Neural cell (in vitro differentiated cells): ENCODE measurements around the gene PXK. TPM values are rescaled to one million over a fixed set of nuclear protein-coding genes. Genes with fewer than 3 reads are reported as not detected.

Source experiments
- H2AFZ ChIP-seq: fragments of 200-600, 300-800 bp; sonication (generic), shearing (Covaris generic); 2 replicates; pipeline ENCODE4 v1.6.0; 2014; ENCODE audit warnings: low read depth, mild to moderate bottlenecking, antibody characterized with exemption, low read length, moderate library complexity
- H3F3A ChIP-seq: fragments of 200-600 bp; shearing (Covaris generic); 2 replicates; pipeline ENCODE4 v1.6.1; 2016; ENCODE audit warnings: mild to moderate bottlenecking, moderate library complexity, mixed read lengths, antibody characterized with exemption, low read length; ENCODE audit not compliant: insufficient read depth, poor library complexity, severe bottlenecking
- H3K27ac ChIP-seq: fragments of 200-600, 300-800 bp; sonication (generic), shearing (Covaris generic); 2 replicates; pipeline ENCODE4 v1.5.1; 2014; ENCODE audit warnings: mild to moderate bottlenecking, low read length, moderate library complexity
- H3K27me3 ChIP-seq: fragments of 300-800, 200-600 bp; sonication (generic), shearing (Covaris generic); 2 replicates; pipeline ENCODE4 v1.6.0; 2014; ENCODE audit warnings: mild to moderate bottlenecking, low read depth, low read length, moderate library complexity; ENCODE audit not compliant: insufficient read depth
- H3K36me3 ChIP-seq: fragments of 300-800, 200-600 bp; sonication (generic), shearing (Covaris generic); 2 replicates; pipeline ENCODE4 v1.5.1; 2014; ENCODE audit warnings: mild to moderate bottlenecking, antibody characterized with exemption, low read length, moderate library complexity; ENCODE audit not compliant: insufficient read depth
- H3K4me2 ChIP-seq: fragments of 300-800, 200-600 bp; sonication (generic), shearing (Covaris generic); 2 replicates; pipeline ENCODE4 v1.6.0; 2014; ENCODE audit warnings: mild to moderate bottlenecking, low read length
- H3K4me3 ChIP-seq: fragments of 300-800, 200-600 bp; sonication (generic), shearing (Covaris generic); 2 replicates; pipeline ENCODE4 v1.5.1; 2014; ENCODE audit warnings: mild to moderate bottlenecking, low read length, moderate library complexity
- H3K79me2 ChIP-seq: fragments of 200-600 bp; shearing (Covaris generic); replicated peaks from 2 replicates; pipeline ENCODE4 v1.6.0; 2014; ENCODE audit warnings: mild to moderate bottlenecking, low read length, moderate library complexity; ENCODE audit not compliant: insufficient read depth
- H3K9ac ChIP-seq: fragments of 300-800, 200-600 bp; sonication (generic), shearing (Covaris generic); 2 replicates; pipeline ENCODE4 v1.6.1; 2016; ENCODE audit warnings: mild to moderate bottlenecking, low read length, mixed read lengths
- H3K9me2 ChIP-seq: fragments of 200-600 bp; shearing (Covaris generic); 2 replicates; pipeline ENCODE4 v1.6.1; 2016; ENCODE audit warnings: mild to moderate bottlenecking, low read length, mixed read lengths; ENCODE audit not compliant: insufficient read depth
- H3K9me3 ChIP-seq: fragments of 200-600, 300-800 bp; sonication (generic), shearing (Covaris generic); 2 replicates; pipeline ENCODE4 v1.6.1; 2016; ENCODE audit warnings: mild to moderate bottlenecking, mixed run types, low read length, moderate library complexity, mixed read lengths
- H4K20me1 ChIP-seq: fragments of 200-600 bp; shearing (Covaris generic); 2 replicates; pipeline ENCODE4 v1.6.1; 2016; ENCODE audit warnings: mild to moderate bottlenecking, mixed run types; ENCODE audit not compliant: insufficient read depth
- EZH2 ChIP-seq: fragments of 200-600, 300-800 bp; shearing (Covaris generic), sonication (generic); IDR thresholded peaks from 2 replicates; pipeline ENCODE4 v1.6.1; 2014; ENCODE audit warnings: antibody characterized with exemption, low read length, borderline replicate concordance, mild to moderate bottlenecking; ENCODE audit not compliant: insufficient read depth, poor library complexity, severe bottlenecking
- RAD21 ChIP-seq: fragments of 450-650 bp; conservative IDR thresholded peaks from 2 replicates; pipeline ENCODE4 v1.6.1; 2014; ENCODE audit warnings: antibody characterized with exemption, mild to moderate bottlenecking, moderate library complexity
- TAF1 ChIP-seq: IDR thresholded peaks from 2 replicates; pipeline ENCODE4 v1.6.1; 2012; ENCODE audit warnings: low read depth
- polyA plus RNA-seq: library from polyadenylated mRNA; depleted of rRNA; stranded (reverse); fragments of >200 nt; gene quantifications from 2 replicates; pipeline ENCODE4 v1.2.3, GENCODE V29; 2014
- TF ChIP-seq, protein P1 (sequence below): IDR thresholded peaks from 2 replicates; pipeline ENCODE4 v1.6.1; 2012; ENCODE audit warnings: borderline replicate concordance
- TF ChIP-seq, protein P2 (sequence below): fragments of 450-650 bp; IDR thresholded peaks from 2 replicates; pipeline ENCODE4 v1.5.1; 2014; ENCODE audit warnings: antibody characterized with exemption, mild to moderate bottlenecking, moderate library complexity; ENCODE audit not compliant: poor library complexity, severe bottlenecking

Gene PXK
- polyA plus RNA-seq, 1 donor from 2014 or later, result 37.7 TPM

DNA sequence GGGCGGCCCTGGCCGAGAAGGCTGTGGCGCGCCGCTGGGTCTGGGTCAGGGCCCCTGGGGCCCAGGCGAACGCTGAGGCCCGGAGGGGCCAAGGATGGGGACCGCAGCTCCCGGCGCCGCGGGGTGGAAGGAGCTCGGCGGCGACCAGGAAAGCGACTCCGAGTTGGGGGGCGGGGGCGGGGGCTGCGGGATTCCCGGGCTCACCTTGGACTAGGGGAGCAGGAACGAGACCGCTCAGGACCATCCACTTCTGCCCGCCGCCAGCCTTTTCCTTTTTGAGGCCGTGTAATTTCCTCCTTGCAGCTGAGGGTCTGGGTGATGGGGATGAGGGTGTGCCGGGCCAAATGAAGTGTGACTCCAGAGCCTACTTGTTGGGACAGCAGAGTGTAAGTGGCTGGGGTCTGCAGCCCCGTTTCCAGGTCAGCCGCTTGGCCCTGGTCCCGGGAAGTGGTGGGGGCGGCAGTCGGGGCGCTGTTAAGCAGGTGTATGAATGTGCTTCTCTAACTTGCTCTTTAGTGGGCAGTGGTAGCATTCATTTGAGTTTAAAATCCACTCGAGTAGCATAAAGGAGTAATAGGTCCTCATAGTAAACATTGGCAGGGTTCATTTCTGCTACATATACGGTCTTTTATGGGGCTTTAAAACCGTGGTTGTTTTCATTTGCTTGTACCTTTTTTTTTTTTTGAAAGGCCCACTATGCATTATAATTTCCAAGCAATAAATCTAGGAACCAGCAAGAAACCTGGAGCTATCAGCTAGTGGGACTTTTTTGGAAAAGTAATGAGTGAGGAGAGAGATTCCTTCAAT lies 717 bp downstream of the PXK start:
- no peaks in the 10 kb centered on the region for H3K27me3 ChIP-seq

DNA sequence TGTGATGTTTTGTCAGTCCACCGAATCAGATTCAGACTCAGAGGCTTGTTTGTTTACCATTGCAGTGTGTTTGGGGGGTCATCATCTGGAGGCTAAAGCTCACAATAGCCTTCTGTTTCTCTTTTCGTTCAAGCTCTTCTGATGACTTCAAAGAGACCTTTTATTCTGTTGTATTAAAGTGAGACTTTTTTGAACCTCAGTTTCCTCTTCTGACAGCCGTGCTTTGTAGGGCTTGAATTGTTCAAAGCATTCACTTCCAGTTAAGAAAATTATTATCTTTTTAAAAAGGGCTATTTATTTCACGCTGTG lies 1.3 kb downstream of the PXK start:
- H3K36me3 ChIP-seq, result no peaks in the 10 kb centered on the region
- TF ChIP-seq RAD21, result no peak
- TF ChIP-seq, protein P1, sequence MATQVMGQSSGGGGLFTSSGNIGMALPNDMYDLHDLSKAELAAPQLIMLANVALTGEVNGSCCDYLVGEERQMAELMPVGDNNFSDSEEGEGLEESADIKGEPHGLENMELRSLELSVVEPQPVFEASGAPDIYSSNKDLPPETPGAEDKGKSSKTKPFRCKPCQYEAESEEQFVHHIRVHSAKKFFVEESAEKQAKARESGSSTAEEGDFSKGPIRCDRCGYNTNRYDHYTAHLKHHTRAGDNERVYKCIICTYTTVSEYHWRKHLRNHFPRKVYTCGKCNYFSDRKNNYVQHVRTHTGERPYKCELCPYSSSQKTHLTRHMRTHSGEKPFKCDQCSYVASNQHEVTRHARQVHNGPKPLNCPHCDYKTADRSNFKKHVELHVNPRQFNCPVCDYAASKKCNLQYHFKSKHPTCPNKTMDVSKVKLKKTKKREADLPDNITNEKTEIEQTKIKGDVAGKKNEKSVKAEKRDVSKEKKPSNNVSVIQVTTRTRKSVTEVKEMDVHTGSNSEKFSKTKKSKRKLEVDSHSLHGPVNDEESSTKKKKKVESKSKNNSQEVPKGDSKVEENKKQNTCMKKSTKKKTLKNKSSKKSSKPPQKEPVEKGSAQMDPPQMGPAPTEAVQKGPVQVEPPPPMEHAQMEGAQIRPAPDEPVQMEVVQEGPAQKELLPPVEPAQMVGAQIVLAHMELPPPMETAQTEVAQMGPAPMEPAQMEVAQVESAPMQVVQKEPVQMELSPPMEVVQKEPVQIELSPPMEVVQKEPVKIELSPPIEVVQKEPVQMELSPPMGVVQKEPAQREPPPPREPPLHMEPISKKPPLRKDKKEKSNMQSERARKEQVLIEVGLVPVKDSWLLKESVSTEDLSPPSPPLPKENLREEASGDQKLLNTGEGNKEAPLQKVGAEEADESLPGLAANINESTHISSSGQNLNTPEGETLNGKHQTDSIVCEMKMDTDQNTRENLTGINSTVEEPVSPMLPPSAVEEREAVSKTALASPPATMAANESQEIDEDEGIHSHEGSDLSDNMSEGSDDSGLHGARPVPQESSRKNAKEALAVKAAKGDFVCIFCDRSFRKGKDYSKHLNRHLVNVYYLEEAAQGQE, result no peak
- no peak for TF ChIP-seq EZH2
- TF ChIP-seq, protein P2, sequence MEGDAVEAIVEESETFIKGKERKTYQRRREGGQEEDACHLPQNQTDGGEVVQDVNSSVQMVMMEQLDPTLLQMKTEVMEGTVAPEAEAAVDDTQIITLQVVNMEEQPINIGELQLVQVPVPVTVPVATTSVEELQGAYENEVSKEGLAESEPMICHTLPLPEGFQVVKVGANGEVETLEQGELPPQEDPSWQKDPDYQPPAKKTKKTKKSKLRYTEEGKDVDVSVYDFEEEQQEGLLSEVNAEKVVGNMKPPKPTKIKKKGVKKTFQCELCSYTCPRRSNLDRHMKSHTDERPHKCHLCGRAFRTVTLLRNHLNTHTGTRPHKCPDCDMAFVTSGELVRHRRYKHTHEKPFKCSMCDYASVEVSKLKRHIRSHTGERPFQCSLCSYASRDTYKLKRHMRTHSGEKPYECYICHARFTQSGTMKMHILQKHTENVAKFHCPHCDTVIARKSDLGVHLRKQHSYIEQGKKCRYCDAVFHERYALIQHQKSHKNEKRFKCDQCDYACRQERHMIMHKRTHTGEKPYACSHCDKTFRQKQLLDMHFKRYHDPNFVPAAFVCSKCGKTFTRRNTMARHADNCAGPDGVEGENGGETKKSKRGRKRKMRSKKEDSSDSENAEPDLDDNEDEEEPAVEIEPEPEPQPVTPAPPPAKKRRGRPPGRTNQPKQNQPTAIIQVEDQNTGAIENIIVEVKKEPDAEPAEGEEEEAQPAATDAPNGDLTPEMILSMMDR, result no peak
- TF ChIP-seq TAF1, result no peak
- no peaks in the 10 kb centered on the region for H3F3A ChIP-seq
- no peak overlapping the region for H2AFZ ChIP-seq
- peak overlapping the region; percentile 68 for H3K9ac ChIP-seq
- peak overlapping the region; percentile 90 for H3K4me2 ChIP-seq
- peaks cover 5% of the 10 kb centered on the region for H3K79me2 ChIP-seq
- no peaks in the 10 kb centered on the region for H3K9me3 ChIP-seq
- no peaks in the 10 kb centered on the region for H3K9me2 ChIP-seq
- no peaks in the 10 kb centered on the region for H4K20me1 ChIP-seq
- peak overlapping the region; percentile 81 for H3K4me3 ChIP-seq
- H3K27ac ChIP-seq, result no peak overlapping the region
- no peaks in the 10 kb centered on the region for H3K27me3 ChIP-seq

More for the DNA sequence above, 717 bp downstream of the PXK start:
- H3K9me2 ChIP-seq, result no peaks in the 10 kb centered on the region
- peak overlapping the region; percentile 10 for H2AFZ ChIP-seq
- H4K20me1 ChIP-seq, result no peaks in the 10 kb centered on the region
- peak overlapping the region; percentile 68 for H3K9ac ChIP-seq
- H3K9me3 ChIP-seq, result no peaks in the 10 kb centered on the region
- no peaks in the 10 kb centered on the region for H3K36me3 ChIP-seq
- H3F3A ChIP-seq, result no peaks in the 10 kb centered on the region
- H3K79me2 ChIP-seq, result peaks cover 5% of the 10 kb centered on the region
- TF ChIP-seq TAF1 (no peak), RAD21 (peak; percentile 51)
- TF ChIP-seq, protein P2, result peak; percentile 44
- H3K27ac ChIP-seq, result peak overlapping the region; percentile 20
- H3K4me3 ChIP-seq, result peak overlapping the region; percentile 81
- H3K4me2 ChIP-seq, result peak overlapping the region; percentile 90
